Sigmoid colon (tissue), 4 donors: ENCODE data around the gene OPCML.

Experiments used
- POLR2AphosphoS5 ChIP-seq, 4 donors: sonication (generic); formaldehyde crosslinking; IDR thresholded peaks; one replicate each; pipeline ENCODE4 v1.6.1; 2017; ENCODE audit warnings: antibody characterized with exemption in 4 of 4
- TF ChIP-seq, protein P1 (sequence below), 4 experiments: fragments of 450-650 bp in 3 of 4; fragments of 200-600 bp in 1 of 4; IDR thresholded peaks; one replicate each; pipeline ENCODE4 v1.5.1; 2016 to 2019; ENCODE audit warnings: antibody characterized with exemption in 4 of 4, mild to moderate bottlenecking in 3 of 4, moderate library complexity in 2 of 4

DNA sequence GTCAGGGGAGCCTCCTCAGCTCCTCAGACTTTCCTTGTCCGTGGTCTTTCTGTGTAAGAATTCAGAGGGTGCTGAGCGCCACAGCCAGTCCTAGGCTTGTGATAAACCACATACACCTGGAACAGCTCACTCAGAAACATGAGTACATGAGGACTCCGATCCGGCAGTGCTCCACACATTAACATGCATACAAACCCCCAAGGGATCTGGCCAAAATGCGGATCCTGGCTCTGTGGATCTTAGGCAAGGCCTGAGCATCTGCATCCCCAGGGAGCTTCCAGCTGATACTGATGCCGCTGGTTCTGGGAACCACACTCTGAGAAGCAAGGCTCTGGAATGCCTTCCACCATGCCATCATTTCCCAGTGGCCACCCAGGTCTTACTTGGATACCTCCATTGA lies 20.6 kb upstream of the OPCML start:
- TF ChIP-seq, protein P1, sequence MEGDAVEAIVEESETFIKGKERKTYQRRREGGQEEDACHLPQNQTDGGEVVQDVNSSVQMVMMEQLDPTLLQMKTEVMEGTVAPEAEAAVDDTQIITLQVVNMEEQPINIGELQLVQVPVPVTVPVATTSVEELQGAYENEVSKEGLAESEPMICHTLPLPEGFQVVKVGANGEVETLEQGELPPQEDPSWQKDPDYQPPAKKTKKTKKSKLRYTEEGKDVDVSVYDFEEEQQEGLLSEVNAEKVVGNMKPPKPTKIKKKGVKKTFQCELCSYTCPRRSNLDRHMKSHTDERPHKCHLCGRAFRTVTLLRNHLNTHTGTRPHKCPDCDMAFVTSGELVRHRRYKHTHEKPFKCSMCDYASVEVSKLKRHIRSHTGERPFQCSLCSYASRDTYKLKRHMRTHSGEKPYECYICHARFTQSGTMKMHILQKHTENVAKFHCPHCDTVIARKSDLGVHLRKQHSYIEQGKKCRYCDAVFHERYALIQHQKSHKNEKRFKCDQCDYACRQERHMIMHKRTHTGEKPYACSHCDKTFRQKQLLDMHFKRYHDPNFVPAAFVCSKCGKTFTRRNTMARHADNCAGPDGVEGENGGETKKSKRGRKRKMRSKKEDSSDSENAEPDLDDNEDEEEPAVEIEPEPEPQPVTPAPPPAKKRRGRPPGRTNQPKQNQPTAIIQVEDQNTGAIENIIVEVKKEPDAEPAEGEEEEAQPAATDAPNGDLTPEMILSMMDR (IDR thresholded peaks at IDR 0.05) = no peak
- no peak for TF ChIP-seq POLR2AphosphoS5 (IDR thresholded peaks at IDR 0.05)
